Thoracic aorta (tissue), 2 donors: ENCODE measurements around the gene PIWIL4. TPM values are rescaled to one million over a fixed set of nuclear protein-coding genes. Genes with fewer than 3 reads are reported as not detected.

Experiments used
- ATAC-seq: fragments of 150-250 bp; one replicate; pipeline ENCODE4 v1.8.0; 2017; ENCODE audit warnings: low read depth; ENCODE audit not compliant: insufficient number of reproducible peaks, low FRiP score
- DNase-seq: peaks from one replicate; pipeline ENCODE4 v3.0.0-alpha.2; 2020; ENCODE audit warnings: low spot score
- H3K27ac ChIP-seq, 2 donors: fragments of 200-600 bp; sonication (generic); 1 replicate in 1 of 2; 2 replicates in 1 of 2; pipeline ENCODE4 v1.5.1; 2016; ENCODE audit warnings: mild to moderate bottlenecking in 2 of 2, moderate library complexity in 2 of 2
- H3K27me3 ChIP-seq: fragments of 200-600 bp; sonication (generic); replicated peaks from 2 replicates; pipeline ENCODE4 v1.6.0; 2016; ENCODE audit warnings: mild to moderate bottlenecking; ENCODE audit not compliant: insufficient read depth
- H3K36me3 ChIP-seq: fragments of 200-600 bp; sonication (generic); one replicate; pipeline ENCODE4 v1.5.1; 2016
- H3K4me1 ChIP-seq, 2 donors: fragments of 200-600 bp; sonication (generic); 1 replicate in 1 of 2; 2 replicates in 1 of 2; pipeline versions ENCODE4 v1.5.1 to v1.6.0; 2016; ENCODE audit warnings: low read depth in 2 of 2, mild to moderate bottlenecking in 1 of 2; ENCODE audit not compliant: control insufficient read depth in 1 of 2
- H3K4me3 ChIP-seq: fragments of 200-600 bp; sonication (generic); 2 replicates; pipeline ENCODE4 v1.5.1; 2016; ENCODE audit warnings: mild to moderate bottlenecking
- H3K9me3 ChIP-seq: fragments of 200-600 bp; sonication (generic); 2 replicates; pipeline ENCODE4 v1.5.1; 2016
- CTCF ChIP-seq: fragments of 200-600 bp; sonication (generic); IDR thresholded peaks from one replicate; pipeline ENCODE4 v1.5.1; 2019; ENCODE audit warnings: antibody characterized with exemption
- total RNA-seq, 2 donors: library from RNA; depleted of rRNA; stranded (reverse); fragments of >200 nt; gene quantifications; one replicate each; pipeline versions ENCODE4 v1.1.0 to v1.2.3, GENCODE V29; 2016

The PIWIL4 gene
- total RNA-seq, 2 donors from 2014 or later: 11.5 to 13.5 TPM

- TF ChIP-seq CTCF: no peak
- Histone ChIP-seq H3K27me3 (no peaks in the 10 kb centered on the region), H3K27ac (no peak overlapping the region), H3K4me3 (no peak overlapping the region), H3K9me3 (no peaks in the 10 kb centered on the region), H3K4me1 (peaks cover 0 to 6% of the 10 kb centered on the region in 2 donors), H3K36me3 (peaks cover 6% of the 10 kb centered on the region)
- no peak for ATAC-seq
- DNase-seq: no peak
Observed at GRCh38 chr11:94599510-94599909, 32.3 kb downstream of the PIWIL4 start.

- no peak for DNase-seq
- peaks cover 7% of the 10 kb centered on the region for H3K36me3 ChIP-seq
- H3K4me1 ChIP-seq: peaks cover 0 to 1% of the 10 kb centered on the region in 2 donors
- no peak for ATAC-seq
- H3K27me3 ChIP-seq: no peaks in the 10 kb centered on the region
- H3K4me3 ChIP-seq: no peak overlapping the region
- H3K27ac ChIP-seq: no peak overlapping the region
- no peaks in the 10 kb centered on the region for H3K9me3 ChIP-seq
- no peak for TF ChIP-seq CTCF
Observed at GRCh38 chr11:94602430-94603372, 35.5 kb downstream of the PIWIL4 start.

- Histone ChIP-seq H3K4me1 (no peaks in the 10 kb centered on the region), H3K36me3 (peaks cover 13% of the 10 kb centered on the region), H3K9me3 (no peaks in the 10 kb centered on the region), H3K4me3 (no peak overlapping the region), H3K27me3 (no peaks in the 10 kb centered on the region), H3K27ac (no peak overlapping the region)
- no peak for TF ChIP-seq CTCF
- DNase-seq (no peak), ATAC-seq (no peak)
Observed at GRCh38 chr11:94603587-94603986, 36.4 kb downstream of the PIWIL4 start.

- no peak overlapping the region for H3K27ac ChIP-seq
- no peaks in the 10 kb centered on the region for H3K4me1 ChIP-seq
- no peak for ATAC-seq
- peaks cover 17% of the 10 kb centered on the region for H3K36me3 ChIP-seq
- H3K9me3 ChIP-seq: no peaks in the 10 kb centered on the region
- TF ChIP-seq CTCF: no peak
- H3K4me3 ChIP-seq: no peak overlapping the region
- no peaks in the 10 kb centered on the region for H3K27me3 ChIP-seq
- DNase-seq: no peak
Observed at GRCh38 chr11:94604482-94604881, 37.3 kb downstream of the PIWIL4 start.

DNA sequence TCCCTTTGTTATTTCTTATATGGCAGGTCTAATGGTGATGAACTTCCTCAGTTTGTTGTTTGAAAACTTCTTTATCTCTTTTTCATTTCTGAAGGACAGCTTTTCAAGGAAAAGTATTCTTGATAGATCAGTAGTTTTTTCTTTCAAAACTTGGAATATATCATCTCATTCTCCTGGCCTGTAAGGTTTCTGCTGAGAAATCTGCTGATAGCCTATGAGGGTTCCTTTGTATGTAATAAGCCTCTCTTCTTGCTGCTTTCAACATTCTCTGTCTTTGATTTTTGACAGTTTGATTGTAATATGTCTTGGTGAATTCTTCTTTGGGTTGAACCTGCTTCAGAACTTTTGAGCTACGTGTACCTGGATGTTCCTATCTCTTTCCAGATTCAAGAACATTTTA is 46.0 kb downstream of the PIWIL4 start:
- no peak for TF ChIP-seq CTCF
- Histone ChIP-seq H3K4me3 (no peak overlapping the region), H3K4me1 (no peaks in the 10 kb centered on the region), H3K9me3 (peaks cover 19% of the 10 kb centered on the region), H3K36me3 (peaks cover 18% of the 10 kb centered on the region), H3K27ac (no peak overlapping the region), H3K27me3 (no peaks in the 10 kb centered on the region)
- DNase-seq: no peak
- no peak for ATAC-seq
